RWPE2 (cell line): Measurements from ENCODE around the gene CSTF3.

Experiments used
- ATAC-seq: fragments of 200-7000 bp; cut with Tn5 transposase; 3 replicates; pipeline ENCODE4 v1.9.1; 2021; ENCODE audit warnings: low read depth
- DNase-seq: peaks from one replicate; pipeline ENCODE4 v3.0.0-alpha.2; 2020; ENCODE audit warnings: low spot score
- H3K27ac ChIP-seq: fragments of 450-650 bp; 2 replicates; pipeline ENCODE4 v1.5.1; 2017; ENCODE audit warnings: mild to moderate bottlenecking; ENCODE audit not compliant: poor library complexity, severe bottlenecking
- H3K27me3 ChIP-seq: fragments of 250-450 bp; sonication (Bioruptor Pico); 2 replicates; pipeline ENCODE4 v1.5.1; 2021; ENCODE audit warnings: mild to moderate bottlenecking, moderate library complexity; ENCODE audit not compliant: insufficient read depth, poor library complexity, severe bottlenecking
- H3K36me3 ChIP-seq: fragments of 250-450 bp; sonication (Bioruptor Pico); 2 replicates; pipeline ENCODE4 v1.5.1; 2020; ENCODE audit warnings: low read depth, mild to moderate bottlenecking, moderate library complexity
- H3K4me1 ChIP-seq: fragments of 250-450 bp; sonication (Bioruptor Pico); 2 replicates; pipeline ENCODE4 v1.5.1; 2021; ENCODE audit warnings: mild to moderate bottlenecking, moderate library complexity; ENCODE audit not compliant: insufficient read depth, poor library complexity, severe bottlenecking
- H3K4me3 ChIP-seq: fragments of 250-450 bp; sonication (Bioruptor Pico); 2 replicates; pipeline ENCODE4 v1.5.1; 2021; ENCODE audit warnings: mild to moderate bottlenecking, moderate library complexity; ENCODE audit not compliant: severe bottlenecking
- H3K9me3 ChIP-seq: fragments of 250-450 bp; sonication (Bioruptor Pico); 2 replicates; pipeline ENCODE4 v1.5.1; 2021; ENCODE audit warnings: mild to moderate bottlenecking, moderate library complexity; ENCODE audit not compliant: severe bottlenecking
- CTCF ChIP-seq: fragments of 450-650 bp; IDR thresholded peaks from one replicate; pipeline ENCODE4 v1.5.1; 2017; ENCODE audit warnings: mild to moderate bottlenecking, moderate library complexity; ENCODE audit not compliant: poor library complexity, severe bottlenecking

CSTF3 gene

GRCh38 chr11:33064033-33064825, 97.1 kb downstream of the CSTF3 start:
- H3K4me1 ChIP-seq, result peaks cover 22% of the 10 kb centered on the region
- H3K27ac ChIP-seq, result peak overlapping the region; percentile 87
- TF ChIP-seq CTCF, result no peak
- H3K4me3 ChIP-seq, result no peak overlapping the region
- no peaks in the 10 kb centered on the region for H3K27me3 ChIP-seq
- no peak for DNase-seq
- H3K9me3 ChIP-seq, result no peaks in the 10 kb centered on the region
- ATAC-seq, result no peak
- H3K36me3 ChIP-seq, result peaks cover 75% of the 10 kb centered on the region

- Histone ChIP-seq H3K4me1 (peaks cover 25% of the 10 kb centered on the region), H3K27ac (peak overlapping the region; percentile 87), H3K27me3 (no peaks in the 10 kb centered on the region), H3K4me3 (no peak overlapping the region), H3K36me3 (peaks cover 75% of the 10 kb centered on the region), H3K9me3 (no peaks in the 10 kb centered on the region)
- no peak for DNase-seq
- no peak for ATAC-seq
- TF ChIP-seq CTCF, result no peak
These were observed 97.9 kb downstream of the CSTF3 start for GRCh38 chr11:33063326-33063881.

GRCh38 chr11:33062137-33062536, 99.1 kb downstream of the CSTF3 start:
- ATAC-seq (no peak), DNase-seq (no peak)
- H3K9me3 ChIP-seq, result no peaks in the 10 kb centered on the region
- peaks cover 73% of the 10 kb centered on the region for H3K36me3 ChIP-seq
- peaks cover 25% of the 10 kb centered on the region for H3K4me1 ChIP-seq
- H3K4me3 ChIP-seq, result no peak overlapping the region
- no peak for TF ChIP-seq CTCF
- no peaks in the 10 kb centered on the region for H3K27me3 ChIP-seq
- peak overlapping the region; percentile 87 for H3K27ac ChIP-seq

GRCh38 chr11:33060271-33060670, 101.0 kb downstream of the CSTF3 start:
- no peak for TF ChIP-seq CTCF
- Histone ChIP-seq H3K9me3 (no peaks in the 10 kb centered on the region), H3K4me3 (no peak overlapping the region), H3K4me1 (peaks cover 25% of the 10 kb centered on the region), H3K27ac (peak overlapping the region; percentile 87), H3K36me3 (peaks cover 68% of the 10 kb centered on the region), H3K27me3 (no peaks in the 10 kb centered on the region)
- DNase-seq, result no peak
- ATAC-seq, result no peak
